ENCODE measurements around the gene B3GALT6. TPM values are rescaled to one million over a fixed set of nuclear protein-coding genes. Genes with fewer than 3 reads are reported as not detected.

The B3GALT6 gene
- total RNA-seq, 1 experiment from 2014 or later: 25.9 TPM

DNA sequence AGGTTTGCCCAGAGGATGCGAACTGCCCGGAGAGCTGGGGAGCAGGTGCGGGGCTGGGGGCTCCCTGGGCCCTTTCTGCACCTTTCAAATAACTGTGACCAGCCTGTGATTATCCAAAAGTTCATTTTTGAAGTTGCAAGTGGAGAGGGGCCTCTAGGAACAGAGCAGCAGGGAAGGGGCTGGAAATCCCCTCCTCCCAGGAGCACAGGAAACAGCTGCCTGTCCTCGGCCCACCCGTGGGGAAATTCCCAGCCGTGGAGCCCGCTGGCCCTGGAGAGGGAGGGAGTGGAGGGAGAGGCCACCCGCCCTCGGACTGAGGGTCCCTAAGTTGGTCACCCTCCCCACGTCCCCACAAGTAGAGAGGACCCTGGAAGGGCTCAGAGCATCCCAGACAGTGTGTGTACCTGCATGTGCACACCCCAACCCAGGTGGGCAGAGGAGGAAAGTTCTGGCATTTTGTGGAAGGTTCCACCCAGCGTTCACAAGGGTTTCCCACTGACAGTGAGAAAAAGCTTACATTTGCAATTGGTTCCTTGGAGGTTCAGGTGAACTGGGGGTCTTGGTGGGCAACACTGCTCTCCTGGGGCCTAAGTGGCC is 16.9 kb upstream of the B3GALT6 start:
- CTCF ChIA-PET: no interaction called here
- peaks cover 28% of the 10 kb centered on the region for H3K36me3 Mint-ChIP-seq (ENCODE audit: insufficient read depth, unreplicated experiment)
- no peak for DNase-seq
- no TSS peak for BruUV-seq (replicated peaks)
- H3K4me3 Mint-ChIP-seq (ENCODE audit: low read depth, unreplicated experiment): no peak overlapping the region
- TF ChIP-seq, protein P1, sequence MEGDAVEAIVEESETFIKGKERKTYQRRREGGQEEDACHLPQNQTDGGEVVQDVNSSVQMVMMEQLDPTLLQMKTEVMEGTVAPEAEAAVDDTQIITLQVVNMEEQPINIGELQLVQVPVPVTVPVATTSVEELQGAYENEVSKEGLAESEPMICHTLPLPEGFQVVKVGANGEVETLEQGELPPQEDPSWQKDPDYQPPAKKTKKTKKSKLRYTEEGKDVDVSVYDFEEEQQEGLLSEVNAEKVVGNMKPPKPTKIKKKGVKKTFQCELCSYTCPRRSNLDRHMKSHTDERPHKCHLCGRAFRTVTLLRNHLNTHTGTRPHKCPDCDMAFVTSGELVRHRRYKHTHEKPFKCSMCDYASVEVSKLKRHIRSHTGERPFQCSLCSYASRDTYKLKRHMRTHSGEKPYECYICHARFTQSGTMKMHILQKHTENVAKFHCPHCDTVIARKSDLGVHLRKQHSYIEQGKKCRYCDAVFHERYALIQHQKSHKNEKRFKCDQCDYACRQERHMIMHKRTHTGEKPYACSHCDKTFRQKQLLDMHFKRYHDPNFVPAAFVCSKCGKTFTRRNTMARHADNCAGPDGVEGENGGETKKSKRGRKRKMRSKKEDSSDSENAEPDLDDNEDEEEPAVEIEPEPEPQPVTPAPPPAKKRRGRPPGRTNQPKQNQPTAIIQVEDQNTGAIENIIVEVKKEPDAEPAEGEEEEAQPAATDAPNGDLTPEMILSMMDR (IDR thresholded peaks at IDR 0.05; ENCODE audit: unreplicated experiment): no peak
- H3K9me3 Mint-ChIP-seq (ENCODE audit: low read depth, unreplicated experiment): no peaks in the 10 kb centered on the region
- H3K4me1 Mint-ChIP-seq (ENCODE audit: low read depth, unreplicated experiment): no peaks in the 10 kb centered on the region
- H3K27me3 Mint-ChIP-seq (ENCODE audit: unreplicated experiment): no peaks in the 10 kb centered on the region
- intact Hi-C loops (cut with micrococcal nuclease; ENCODE audit: unreplicated experiment): no loop called here
- H3K27ac Mint-ChIP-seq (ENCODE audit: unreplicated experiment): no peak overlapping the region

DNA sequence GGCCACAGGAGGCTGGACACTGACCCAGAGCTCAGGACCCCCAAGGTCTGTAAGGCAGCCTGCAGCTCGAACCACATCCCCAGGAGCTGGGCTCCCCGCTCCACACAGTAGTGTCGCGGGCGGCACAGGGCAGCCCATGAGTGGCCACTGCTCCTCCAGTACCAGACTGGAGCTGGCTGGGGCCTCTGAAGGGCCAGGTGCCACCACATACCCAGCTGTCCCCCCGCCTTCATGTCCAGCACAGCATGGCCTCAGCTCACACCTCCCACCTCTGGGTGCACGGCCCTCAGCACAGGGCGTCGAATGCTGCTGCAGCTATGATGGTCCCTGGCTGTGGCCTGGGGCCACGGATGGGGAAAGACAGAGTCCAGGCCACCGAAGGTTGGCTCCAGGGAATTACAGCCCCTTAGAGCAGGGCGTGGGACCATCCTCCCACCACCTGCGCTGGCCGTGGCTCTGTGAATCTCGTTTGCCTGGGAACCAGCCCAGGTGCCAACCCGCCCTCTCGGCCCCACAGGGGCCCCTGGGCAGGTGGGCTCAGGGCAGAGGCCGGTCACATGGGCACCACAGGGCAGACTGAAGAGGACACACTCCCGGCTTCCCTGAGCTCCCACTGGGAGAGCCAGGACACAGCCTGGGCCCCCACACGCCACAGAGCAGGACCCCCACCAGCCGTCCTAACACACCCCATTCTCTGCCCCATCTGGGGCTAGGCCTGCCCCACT is 16.0 kb upstream of the B3GALT6 start:
- Mint-ChIP-seq H3K4me1 (ENCODE audit: low read depth, unreplicated experiment) (no peaks in the 10 kb centered on the region), H3K4me3 (ENCODE audit: low read depth, unreplicated experiment) (no peak overlapping the region), H3K36me3 (ENCODE audit: insufficient read depth, unreplicated experiment) (peaks cover 36% of the 10 kb centered on the region), H3K27me3 (ENCODE audit: unreplicated experiment) (no peaks in the 10 kb centered on the region), H3K27ac (ENCODE audit: unreplicated experiment) (peak overlapping the region; percentile 50), H3K9me3 (ENCODE audit: low read depth, unreplicated experiment) (no peaks in the 10 kb centered on the region)
- TF ChIP-seq, protein P1 (IDR thresholded peaks at IDR 0.05; ENCODE audit: unreplicated experiment): no peak
- BruUV-seq (replicated peaks): no TSS peak
- no peak for DNase-seq
- intact Hi-C loops (cut with micrococcal nuclease; ENCODE audit: unreplicated experiment): no loop called here
- CTCF ChIA-PET: no interaction called here

DNA sequence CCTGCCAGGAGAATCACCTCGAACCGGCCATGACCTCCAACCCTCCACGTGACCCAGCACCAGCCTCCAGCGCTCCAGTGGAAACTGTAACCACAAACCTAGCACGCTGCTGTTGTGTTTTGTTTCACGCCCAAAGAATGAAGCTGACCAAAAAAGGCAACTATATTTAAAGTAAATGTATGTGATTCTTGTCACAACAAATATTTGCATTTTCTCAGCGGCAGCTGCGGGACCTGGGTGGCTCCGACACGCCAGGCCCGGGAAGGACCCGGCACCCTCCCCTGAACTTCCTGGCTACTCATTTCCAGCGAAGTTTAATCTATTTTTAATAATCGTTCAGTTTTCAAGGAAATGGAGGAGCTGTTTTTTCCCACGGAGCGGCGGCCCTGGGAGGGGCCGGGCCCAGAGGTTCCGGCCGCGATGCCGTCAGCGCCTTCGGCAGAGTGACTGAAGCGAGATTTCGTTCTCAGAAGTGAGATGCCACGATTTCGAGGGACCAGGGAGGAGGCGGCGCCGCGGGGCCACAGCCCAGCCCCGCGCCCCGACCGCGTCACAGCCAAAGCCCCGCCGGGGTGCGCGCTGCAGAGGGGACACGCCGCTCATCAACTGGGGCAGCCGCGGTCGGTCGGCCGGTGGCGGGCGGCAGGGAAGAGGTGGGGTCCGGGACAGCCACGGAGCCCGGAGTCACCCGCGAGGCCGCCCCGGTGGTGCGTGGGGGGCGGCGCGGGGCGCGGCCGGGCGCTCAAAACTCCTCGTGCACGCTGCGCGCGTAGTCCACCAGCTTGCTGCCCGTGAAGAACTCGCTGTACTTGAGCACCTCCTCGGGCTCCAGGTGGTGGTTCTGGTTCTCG is 15.0 kb upstream of the B3GALT6 start:
- peak overlapping the region; percentile 50 for H3K27ac Mint-ChIP-seq (ENCODE audit: unreplicated experiment)
- no peak for DNase-seq
- no peaks in the 10 kb centered on the region for H3K9me3 Mint-ChIP-seq (ENCODE audit: low read depth, unreplicated experiment)
- TF ChIP-seq, protein P1 (IDR thresholded peaks at IDR 0.05; ENCODE audit: unreplicated experiment): no peak
- CTCF ChIA-PET: no interaction called here
- H3K4me1 Mint-ChIP-seq (ENCODE audit: low read depth, unreplicated experiment): no peaks in the 10 kb centered on the region
- H3K36me3 Mint-ChIP-seq (ENCODE audit: insufficient read depth, unreplicated experiment): peaks cover 38% of the 10 kb centered on the region
- TSS peak; percentile 83 for BruUV-seq (replicated peaks)
- no peaks in the 10 kb centered on the region for H3K27me3 Mint-ChIP-seq (ENCODE audit: unreplicated experiment)
- H3K4me3 Mint-ChIP-seq (ENCODE audit: low read depth, unreplicated experiment): no peak overlapping the region
- intact Hi-C loops (cut with micrococcal nuclease; ENCODE audit: unreplicated experiment): no loop called here

DNA sequence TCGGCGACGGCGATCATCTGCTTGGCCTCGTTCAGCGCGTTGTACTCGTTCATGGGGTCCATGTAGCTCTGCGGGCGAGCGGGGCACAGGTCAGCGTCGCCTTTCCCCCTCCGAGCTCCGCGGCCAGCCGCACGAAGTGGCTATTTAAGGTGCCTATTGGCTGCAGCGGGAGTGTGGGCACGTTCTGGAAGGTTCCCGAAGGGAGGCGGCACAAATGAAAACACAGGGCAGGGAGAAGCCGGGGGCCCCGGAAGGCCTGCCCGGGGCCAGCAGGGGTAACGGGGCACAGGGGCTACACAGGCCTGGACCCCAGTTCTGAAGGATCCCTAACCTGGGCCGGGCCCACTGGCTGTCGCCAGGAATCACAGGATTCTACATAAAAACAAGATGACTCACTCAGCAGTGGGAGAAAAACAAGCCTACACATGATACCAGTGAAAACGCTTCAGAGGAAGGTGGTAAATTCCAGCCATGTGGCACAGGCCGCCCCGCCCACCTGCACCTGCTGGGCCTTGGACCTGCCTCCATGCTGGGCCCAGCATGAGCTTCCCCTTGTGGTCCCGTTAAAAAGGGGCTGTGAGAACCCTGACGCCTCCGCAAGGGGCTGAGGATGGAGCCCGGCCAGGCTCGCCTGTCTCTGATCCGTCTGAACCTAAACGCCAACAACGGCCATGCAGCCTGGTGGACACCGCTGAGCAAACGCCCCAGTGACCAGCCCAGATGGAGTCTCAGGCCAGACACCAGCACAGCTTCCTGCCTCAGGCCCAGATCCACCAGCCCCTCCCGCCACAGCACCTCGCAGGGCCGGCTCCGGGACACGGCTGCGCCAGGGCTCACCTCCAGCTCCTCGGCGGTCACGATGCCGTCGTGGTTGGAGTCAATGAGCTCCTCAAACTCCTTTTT is 14.2 kb upstream of the B3GALT6 start:
- Mint-ChIP-seq H3K4me3 (ENCODE audit: low read depth, unreplicated experiment) (no peak overlapping the region), H3K4me1 (ENCODE audit: low read depth, unreplicated experiment) (no peaks in the 10 kb centered on the region), H3K27ac (ENCODE audit: unreplicated experiment) (no peak overlapping the region), H3K27me3 (ENCODE audit: unreplicated experiment) (no peaks in the 10 kb centered on the region), H3K9me3 (ENCODE audit: low read depth, unreplicated experiment) (no peaks in the 10 kb centered on the region), H3K36me3 (ENCODE audit: insufficient read depth, unreplicated experiment) (peaks cover 43% of the 10 kb centered on the region)
- no TSS peak for BruUV-seq (replicated peaks)
- TF ChIP-seq, protein P1 (IDR thresholded peaks at IDR 0.05; ENCODE audit: unreplicated experiment): no peak
- CTCF ChIA-PET: no interaction called here
- intact Hi-C loops (cut with micrococcal nuclease; ENCODE audit: unreplicated experiment): no loop called here
- DNase-seq: no peak
